Measurements from ENCODE around the gene DNMBP.

DNA sequence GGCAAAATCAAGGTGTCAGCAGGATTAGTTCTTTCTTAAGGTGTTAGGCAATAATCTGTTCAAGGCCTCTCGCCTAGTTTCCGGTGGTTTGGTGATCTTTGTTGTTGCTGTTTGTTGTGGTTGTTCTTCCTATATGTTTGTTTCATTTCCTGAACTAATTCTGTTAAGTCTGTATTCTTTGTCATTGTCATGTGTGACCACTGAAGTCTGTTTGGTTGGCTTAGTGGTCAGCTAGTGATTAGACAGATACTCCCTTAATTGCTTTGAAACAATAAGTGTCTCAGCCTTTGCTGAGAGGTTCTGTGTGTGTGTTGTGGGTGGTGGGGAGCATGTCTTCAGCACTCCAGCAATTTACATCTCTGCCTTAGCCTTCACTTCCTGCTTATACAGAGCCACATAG is 181.3 kb downstream of the DNMBP start:
- no peak for TF ChIP-seq POLR2A (IDR thresholded peaks at IDR 0.05)
- TF ChIP-seq, protein P1, sequence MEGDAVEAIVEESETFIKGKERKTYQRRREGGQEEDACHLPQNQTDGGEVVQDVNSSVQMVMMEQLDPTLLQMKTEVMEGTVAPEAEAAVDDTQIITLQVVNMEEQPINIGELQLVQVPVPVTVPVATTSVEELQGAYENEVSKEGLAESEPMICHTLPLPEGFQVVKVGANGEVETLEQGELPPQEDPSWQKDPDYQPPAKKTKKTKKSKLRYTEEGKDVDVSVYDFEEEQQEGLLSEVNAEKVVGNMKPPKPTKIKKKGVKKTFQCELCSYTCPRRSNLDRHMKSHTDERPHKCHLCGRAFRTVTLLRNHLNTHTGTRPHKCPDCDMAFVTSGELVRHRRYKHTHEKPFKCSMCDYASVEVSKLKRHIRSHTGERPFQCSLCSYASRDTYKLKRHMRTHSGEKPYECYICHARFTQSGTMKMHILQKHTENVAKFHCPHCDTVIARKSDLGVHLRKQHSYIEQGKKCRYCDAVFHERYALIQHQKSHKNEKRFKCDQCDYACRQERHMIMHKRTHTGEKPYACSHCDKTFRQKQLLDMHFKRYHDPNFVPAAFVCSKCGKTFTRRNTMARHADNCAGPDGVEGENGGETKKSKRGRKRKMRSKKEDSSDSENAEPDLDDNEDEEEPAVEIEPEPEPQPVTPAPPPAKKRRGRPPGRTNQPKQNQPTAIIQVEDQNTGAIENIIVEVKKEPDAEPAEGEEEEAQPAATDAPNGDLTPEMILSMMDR (IDR thresholded peaks at IDR 0.05) = no peak
- no peak for TF ChIP-seq POLR2AphosphoS5 (IDR thresholded peaks at IDR 0.05)
